ENCODE data around the gene LCP2.
A peak's percentile ranks its signal among the peaks of the same experiment; 100 is the strongest.

The LCP2 gene

DNA sequence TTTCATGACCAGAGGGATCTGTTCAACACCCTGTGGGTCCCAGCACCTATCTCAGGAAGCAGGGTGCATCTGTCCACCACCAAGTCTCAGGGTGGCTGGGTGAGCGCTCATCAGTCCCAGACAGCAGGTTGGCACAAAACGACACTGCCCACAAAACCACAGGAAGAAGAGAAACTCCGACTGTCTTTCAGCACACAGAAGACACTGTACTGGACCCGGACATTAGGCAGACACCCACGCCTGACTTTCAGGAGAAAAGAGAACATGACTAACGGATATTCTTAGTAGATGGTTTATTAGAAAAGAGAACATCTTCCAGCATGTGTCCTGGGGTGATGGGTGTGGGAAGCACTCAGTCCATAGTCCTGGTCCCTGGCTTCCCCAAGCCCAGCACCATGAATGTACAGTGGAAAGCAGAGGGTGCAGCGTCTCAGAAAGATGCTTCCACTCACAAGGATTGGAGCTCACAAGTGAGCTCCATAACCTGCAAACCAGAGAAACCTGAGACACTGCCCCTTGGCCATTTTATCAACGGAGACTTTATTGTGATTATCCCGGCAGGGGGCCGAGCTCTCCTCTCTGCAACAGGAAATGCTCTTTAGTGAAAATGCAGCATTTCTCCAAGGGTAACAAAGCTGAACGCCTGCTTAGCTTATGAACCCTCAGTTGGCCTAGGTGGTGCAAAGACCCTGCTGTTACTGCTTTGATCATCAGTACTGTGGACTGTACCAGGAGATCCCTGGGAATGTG, 35.8 kb upstream of the LCP2 start:
- no peak overlapping the region for H3K4me3 ChIP-seq (ENCODE audit: low read depth, low read length)

GRCh38 chr5:170332058-170332457, 34.5 kb upstream of the LCP2 start:
- TF ChIP-seq CTCF (IDR thresholded peaks at IDR 0.05; ENCODE audit: borderline replicate concordance, insufficient read depth, low read depth, low read length) = no peak
- H3K4me3 ChIP-seq (ENCODE audit: low read depth, low read length) = no peak overlapping the region

More for the DNA sequence above, 35.8 kb upstream of the LCP2 start:
- no peak for TF ChIP-seq CTCF (IDR thresholded peaks at IDR 0.05; ENCODE audit: borderline replicate concordance, insufficient read depth, low read depth, low read length)

GRCh38 chr5:170330568-170331054, 33.0 kb upstream of the LCP2 start:
- no peak overlapping the region for H3K4me3 ChIP-seq (ENCODE audit: low read depth, low read length)
- no peak for TF ChIP-seq CTCF (IDR thresholded peaks at IDR 0.05; ENCODE audit: borderline replicate concordance, insufficient read depth, low read depth, low read length)

DNA sequence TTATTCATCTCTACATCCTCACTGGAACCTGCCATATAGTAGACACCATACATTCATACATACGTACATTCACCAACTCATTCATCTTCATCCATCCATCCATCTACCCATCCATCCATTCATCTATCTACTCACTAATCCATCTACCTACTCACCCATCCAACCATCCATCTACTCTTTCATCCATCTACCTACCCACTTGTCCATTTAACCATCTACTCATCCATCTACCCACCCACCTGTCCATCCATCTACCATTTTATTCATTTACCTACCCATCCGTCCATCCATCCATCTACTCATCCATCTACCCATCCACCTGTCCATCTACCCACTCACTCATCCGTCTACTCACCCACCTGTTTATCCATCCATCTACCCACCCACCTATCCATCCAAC, 31.9 kb upstream of the LCP2 start:
- H3K4me3 ChIP-seq (ENCODE audit: low read depth, low read length) = no peak overlapping the region

DNA sequence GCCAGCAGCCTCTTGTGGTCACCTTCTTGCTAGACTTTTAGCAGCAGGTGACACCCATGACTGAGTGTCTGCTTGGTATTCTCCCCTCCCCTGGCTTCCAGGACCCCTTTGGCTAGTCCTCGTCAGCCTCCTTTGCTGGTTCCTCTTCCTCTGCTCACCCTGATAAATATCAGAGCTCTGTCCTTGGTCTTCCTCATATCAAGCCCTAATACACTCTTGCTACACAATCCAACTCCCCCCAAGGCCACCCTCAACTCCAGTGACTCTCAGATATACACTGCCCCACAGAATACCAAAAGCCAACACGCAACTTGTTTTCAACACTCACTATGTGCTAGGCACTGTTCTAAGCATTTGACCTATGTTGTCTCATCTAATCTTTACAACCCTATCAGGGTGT, 30.3 kb upstream of the LCP2 start:
- TF ChIP-seq CTCF (IDR thresholded peaks at IDR 0.05; ENCODE audit: borderline replicate concordance, insufficient read depth, low read depth, low read length) = no peak
- peak overlapping the region; percentile 15 for H3K4me3 ChIP-seq (ENCODE audit: low read depth, low read length)

More for the DNA sequence above, 31.9 kb upstream of the LCP2 start:
- TF ChIP-seq CTCF (IDR thresholded peaks at IDR 0.05; ENCODE audit: borderline replicate concordance, insufficient read depth, low read depth, low read length) = no peak

- H3K4me3 ChIP-seq (ENCODE audit: low read depth, low read length) = no peak overlapping the region
- TF ChIP-seq CTCF (IDR thresholded peaks at IDR 0.05; ENCODE audit: borderline replicate concordance, insufficient read depth, low read depth, low read length) = no peak
These were observed 29.6 kb upstream of the LCP2 start for GRCh38 chr5:170327168-170327567.

- no peak for TF ChIP-seq CTCF (IDR thresholded peaks at IDR 0.05; ENCODE audit: borderline replicate concordance, insufficient read depth, low read depth, low read length)
These were observed 21.7 kb upstream of the LCP2 start for GRCh38 chr5:170319301-170319700.

More at GRCh38 chr5:170319301-170319700, 21.7 kb upstream of the LCP2 start:
- H3K4me3 ChIP-seq (ENCODE audit: low read depth, low read length) = no peak overlapping the region
